BLaER1 treated with 17β-estradiol and CSF1 and Interleukin-3, amounts not matched to agents 10 nM and 100 nM (cell line): ENCODE data around the gene SRPK2.
"Not testable (repeated sequence)": the region's sequence is repeated elsewhere in the genome, so short reads cannot be mapped to it uniquely, and the experiment has no call there.

Source experiments
- H3K27ac ChIP-seq, 11 experiments: shearing (Covaris generic); formaldehyde crosslinking; 2 replicates each; pipeline ENCODE4 v1.8.1; 2022
- H3K27me3 ChIP-seq, 11 experiments: shearing (Covaris generic); formaldehyde crosslinking; 2 replicates each; pipeline ENCODE4 v1.8.1; 2022
- H3K36me3 ChIP-seq, 11 experiments: shearing (Covaris generic); formaldehyde crosslinking; 2 replicates each; pipeline ENCODE4 v1.8.1; 2022
- H3K4me1 ChIP-seq, 10 experiments: shearing (Covaris generic); formaldehyde crosslinking; 2 replicates each; pipeline ENCODE4 v1.8.1; 2022
- H3K4me2 ChIP-seq, 11 experiments: shearing (Covaris generic); formaldehyde crosslinking; 2 replicates each; pipeline ENCODE4 v1.8.1; 2022
- H3K4me3 ChIP-seq, 10 experiments: shearing (Covaris generic); formaldehyde crosslinking; 2 replicates each; pipeline ENCODE4 v1.8.1; 2022
- H3K9ac ChIP-seq, 11 experiments: shearing (Covaris generic); formaldehyde crosslinking; 2 replicates each; pipeline ENCODE4 v1.8.1; 2022
- H3K9me3 ChIP-seq, 11 experiments: shearing (Covaris generic); formaldehyde crosslinking; replicated peaks in 1 of 11; 2 replicates each; pipeline ENCODE4 v1.8.1; 2022
- H4K20me1 ChIP-seq, 11 experiments: shearing (Covaris generic); formaldehyde crosslinking; 2 replicates each; pipeline ENCODE4 v1.8.1; 2022
- Cebpa-rat ChIP-seq, 11 experiments: shearing (Covaris generic); IDR thresholded peaks; 2 replicates each; pipeline ENCODE4 v1.8.1; 2022

The SRPK2 gene

DNA sequence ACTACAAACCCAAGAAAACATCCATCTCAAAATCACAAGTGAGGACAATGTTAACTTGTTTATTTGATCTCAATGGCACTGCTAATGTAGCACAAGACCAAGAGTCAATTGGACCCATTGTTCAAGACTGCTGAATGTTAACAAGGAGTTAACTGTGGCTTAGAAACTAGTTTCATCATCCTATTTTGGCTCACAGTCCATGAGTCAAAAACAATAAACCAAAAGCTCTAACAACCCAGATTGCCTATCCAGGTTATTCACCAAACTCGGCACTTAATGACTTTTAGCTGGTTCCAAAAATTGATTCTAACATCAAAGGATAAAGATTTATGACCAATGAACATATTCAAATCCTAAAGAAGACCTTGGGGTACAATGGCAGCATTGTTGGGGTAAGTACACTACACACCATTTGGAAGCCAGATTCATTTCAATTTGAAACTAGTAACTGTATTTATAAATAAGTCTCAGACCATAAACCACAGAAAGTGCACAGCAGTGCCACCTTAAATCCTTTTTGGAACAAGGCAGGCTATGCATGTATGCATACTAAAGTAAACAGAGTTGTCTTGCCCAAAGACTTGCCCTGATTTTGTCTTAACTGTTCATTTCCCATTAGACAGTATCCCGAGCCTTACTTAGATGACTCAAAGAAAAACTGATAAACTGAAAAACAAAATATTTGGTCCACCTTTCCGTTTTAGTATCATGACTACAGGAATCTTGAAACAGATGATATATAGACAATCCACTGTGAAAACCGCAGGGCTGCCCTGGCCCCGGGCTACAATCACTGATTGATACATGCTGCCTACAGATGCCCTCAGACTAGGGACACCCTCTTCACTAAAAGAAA lies 84.5 kb downstream of the SRPK2 start:
- peaks cover 0 to 16% (median under 1%) of the 10 kb centered on the region in 10 experiments; a peak in 8 of 20 replicates for H3K4me1 ChIP-seq
- no peak overlapping the region for H3K4me2 ChIP-seq
- H3K36me3 ChIP-seq, result peaks cover 0 to 20% (median 9%) of the 10 kb centered on the region in 11 experiments; a peak in 12 of 22 replicates
- H4K20me1 ChIP-seq, result peaks cover 0 to 63% (median 32%) of the 10 kb centered on the region in 11 experiments; a peak in 15 of 22 replicates
- H3K4me3 ChIP-seq, result no peak overlapping the region
- no peak overlapping the region for H3K9ac ChIP-seq
- no peaks in the 10 kb centered on the region for H3K27me3 ChIP-seq
- H3K27ac ChIP-seq, result no peak overlapping the region
- H3K9me3 ChIP-seq, result peaks cover 7 to 42% (median 29%) of the 10 kb centered on the region in 11 experiments; a peak in 21 of 22 replicates
- no peak for TF ChIP-seq Cebpa-rat (IDR thresholded peaks at IDR 0.05)

- not testable (repeated sequence) for H3K9ac ChIP-seq, H3K4me2 ChIP-seq, H3K4me1 ChIP-seq, H3K4me3 ChIP-seq, H3K27me3 ChIP-seq, H3K27ac ChIP-seq
- Histone ChIP-seq H3K9me3 (peaks cover 7 to 51% (median 34%) of the 10 kb centered on the region in 11 experiments; a peak in 21 of 22 replicates), H3K36me3 (peaks cover 0 to 23% (median 7%) of the 10 kb centered on the region in 11 experiments; a peak in 12 of 22 replicates), H4K20me1 (peaks cover 0 to 55% (median 23%) of the 10 kb centered on the region in 11 experiments; a peak in 13 of 22 replicates)
Measured at GRCh38 chr7:105300587-105300986, 88.1 kb downstream of the SRPK2 start.

DNA sequence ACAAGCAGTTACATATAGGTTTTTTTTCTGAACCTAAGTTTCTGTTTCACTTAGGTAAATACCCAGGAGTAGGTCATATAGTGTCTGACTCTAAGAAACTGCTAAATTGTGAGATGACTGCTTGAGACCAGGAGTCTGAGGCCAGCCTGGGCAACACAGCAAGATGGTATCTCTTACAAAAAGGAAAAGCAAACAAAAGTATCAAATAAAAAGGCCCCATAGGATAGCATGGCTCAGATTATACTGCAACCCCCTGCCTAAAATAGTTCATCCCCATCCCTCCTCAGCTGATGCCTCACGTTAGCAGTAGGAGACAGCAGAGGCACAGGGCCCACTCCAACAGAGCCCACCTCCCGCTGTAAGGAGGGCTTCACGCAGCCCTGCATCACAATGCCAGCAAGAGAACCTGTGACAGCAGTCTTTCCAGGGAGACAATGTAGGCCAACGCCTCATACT lies 90.3 kb downstream of the SRPK2 start:
- Histone ChIP-seq H3K4me3 (no peak overlapping the region), H3K27me3 (no peaks in the 10 kb centered on the region), H3K36me3 (peaks cover 0 to 28% (median 11%) of the 10 kb centered on the region in 11 experiments; a peak in 11 of 22 replicates), H3K9ac (no peak overlapping the region), H3K27ac (no peak overlapping the region), H3K4me2 (no peak overlapping the region), H4K20me1 (peaks cover 0 to 41% (median 21%) of the 10 kb centered on the region in 11 experiments; a peak in 12 of 22 replicates), H3K9me3 (peaks cover 7 to 49% (median 35%) of the 10 kb centered on the region in 11 experiments; a peak in 21 of 22 replicates), H3K4me1 (no peaks in the 10 kb centered on the region)
- TF ChIP-seq Cebpa-rat (IDR thresholded peaks at IDR 0.05), result no peak

DNA sequence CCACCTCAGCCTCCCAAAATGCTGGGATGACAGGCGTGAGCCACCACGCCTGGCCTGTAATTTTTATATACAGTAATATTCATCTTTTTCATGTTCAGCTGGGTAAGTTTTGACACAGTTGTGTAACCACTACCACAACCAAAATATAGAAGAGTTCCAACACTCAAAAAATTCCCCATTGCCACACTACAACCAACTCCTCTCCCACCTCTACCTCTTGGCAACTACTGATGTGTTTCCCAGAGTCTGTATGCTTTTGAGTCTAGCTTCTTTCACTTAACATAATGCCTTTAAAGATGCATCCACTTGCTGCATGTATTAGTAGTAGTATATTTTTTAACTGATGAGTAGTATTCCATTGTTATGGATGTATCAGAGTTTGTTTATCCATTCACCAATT lies 90.7 kb downstream of the SRPK2 start:
- no peaks in the 10 kb centered on the region for H3K27me3 ChIP-seq
- H3K9ac ChIP-seq, result no peak overlapping the region
- no peak overlapping the region for H3K4me3 ChIP-seq
- H3K4me1 ChIP-seq, result no peaks in the 10 kb centered on the region
- H3K9me3 ChIP-seq, result peaks cover 7 to 47% (median 33%) of the 10 kb centered on the region in 11 experiments; a peak in 21 of 22 replicates
- H4K20me1 ChIP-seq, result peaks cover 0 to 42% (median 21%) of the 10 kb centered on the region in 11 experiments; a peak in 12 of 22 replicates
- H3K36me3 ChIP-seq, result peaks cover 0 to 28% (median 12%) of the 10 kb centered on the region in 11 experiments; a peak in 11 of 22 replicates
- no peak overlapping the region for H3K4me2 ChIP-seq
- no peak for TF ChIP-seq Cebpa-rat (IDR thresholded peaks at IDR 0.05)
- H3K27ac ChIP-seq, result no peak overlapping the region

- Histone ChIP-seq H3K27ac (no peak overlapping the region), H4K20me1 (peaks cover 0 to 47% (median 21%) of the 10 kb centered on the region in 11 experiments; a peak in 12 of 22 replicates), H3K9ac (no peak overlapping the region), H3K27me3 (no peaks in the 10 kb centered on the region), H3K4me1 (no peaks in the 10 kb centered on the region), H3K4me3 (no peak overlapping the region), H3K36me3 (peaks cover 0 to 24% (median 12%) of the 10 kb centered on the region in 11 experiments; a peak in 11 of 22 replicates), H3K9me3 (peaks cover 4 to 42% (median 30%) of the 10 kb centered on the region in 11 experiments; a peak in 20 of 22 replicates), H3K4me2 (no peak overlapping the region)
- no peak for TF ChIP-seq Cebpa-rat (IDR thresholded peaks at IDR 0.05)
Measured at GRCh38 chr7:105297309-105297708, 91.4 kb downstream of the SRPK2 start.

DNA sequence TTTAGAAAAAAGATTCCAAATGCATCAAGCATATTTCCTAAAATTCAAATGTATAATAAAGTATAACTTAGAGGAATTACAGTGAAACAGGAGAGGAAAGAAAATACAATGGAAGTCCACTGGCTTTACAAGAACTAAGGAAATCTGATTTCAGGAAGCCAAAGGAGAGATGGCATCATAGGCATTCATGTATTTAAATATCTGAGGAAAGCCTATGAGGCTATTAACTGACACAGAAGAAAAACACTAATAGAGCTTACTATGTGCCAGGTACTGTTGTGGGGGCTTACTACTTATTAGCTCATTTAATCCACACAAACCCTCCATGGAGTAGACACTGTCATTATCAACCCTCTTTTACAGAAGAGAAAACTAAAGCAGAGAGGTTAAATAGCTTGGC lies 92.2 kb downstream of the SRPK2 start:
- peaks cover 0 to 27% (median 10%) of the 10 kb centered on the region in 11 experiments; a peak in 11 of 22 replicates for H3K36me3 ChIP-seq
- no peak overlapping the region for H3K4me3 ChIP-seq
- TF ChIP-seq Cebpa-rat (IDR thresholded peaks at IDR 0.05), result no peak
- H3K27ac ChIP-seq, result no peak overlapping the region
- no peak overlapping the region for H3K9ac ChIP-seq
- H3K4me2 ChIP-seq, result no peak overlapping the region
- peaks cover 0 to 55% (median 21%) of the 10 kb centered on the region in 11 experiments; a peak in 12 of 22 replicates for H4K20me1 ChIP-seq
- H3K9me3 ChIP-seq, result peaks cover 4 to 37% (median 22%) of the 10 kb centered on the region in 11 experiments; a peak in 20 of 22 replicates
- no peaks in the 10 kb centered on the region for H3K4me1 ChIP-seq
- no peaks in the 10 kb centered on the region for H3K27me3 ChIP-seq

GRCh38 chr7:105295596-105296352 lies 92.9 kb downstream of the SRPK2 start:
- H3K27me3 ChIP-seq, result no peaks in the 10 kb centered on the region
- no peaks in the 10 kb centered on the region for H3K4me1 ChIP-seq
- H3K9me3 ChIP-seq, result peaks cover 0 to 29% (median 15%) of the 10 kb centered on the region in 11 experiments; a peak in 15 of 22 replicates
- H3K27ac ChIP-seq, result no peak overlapping the region
- H3K36me3 ChIP-seq, result peaks cover 0 to 22% (median 5%) of the 10 kb centered on the region in 11 experiments; a peak in 6 of 22 replicates
- H3K9ac ChIP-seq, result no peak overlapping the region
- H4K20me1 ChIP-seq, result peaks cover 0 to 61% (median 21%) of the 10 kb centered on the region in 11 experiments; a peak in 12 of 22 replicates
- no peak for TF ChIP-seq Cebpa-rat (IDR thresholded peaks at IDR 0.05)
- H3K4me3 ChIP-seq, result no peak overlapping the region
- H3K4me2 ChIP-seq, result no peak overlapping the region

GRCh38 chr7:105294482-105294881 lies 94.2 kb downstream of the SRPK2 start:
- H3K4me1 ChIP-seq, H3K9ac ChIP-seq, H3K27ac ChIP-seq, H3K4me3 ChIP-seq, H3K4me2 ChIP-seq, H3K27me3 ChIP-seq: not testable (repeated sequence)
- H3K36me3 ChIP-seq, result peaks cover 0 to 15% (median 5%) of the 10 kb centered on the region in 11 experiments; a peak in 7 of 22 replicates
- H3K9me3 ChIP-seq, result peaks cover 0 to 16% (median 6%) of the 10 kb centered on the region in 11 experiments; a peak in 10 of 22 replicates
- peaks cover 0 to 68% (median 21%) of the 10 kb centered on the region in 11 experiments; a peak in 12 of 22 replicates for H4K20me1 ChIP-seq
